Measurements from ENCODE around the gene TMOD1. TPM values are rescaled to one million over a fixed set of nuclear protein-coding genes. Genes with fewer than 3 reads are reported as not detected.
"Not testable (repeated sequence)": the region's sequence is repeated elsewhere in the genome, so short reads cannot be mapped to it uniquely, and the experiment has no call there.

Gene TMOD1
- total and polyA plus RNA-seq, 2 donors (not counting 1 experiment from before 2014, with no cell fraction given) = 0.98 to 4.0 TPM

- H3K36me3 ChIP-seq (ENCODE audit: control insufficient read depth, insufficient read depth, low read length) = no peaks in the 10 kb centered on the region
- H3K79me2 ChIP-seq (ENCODE audit: control insufficient read depth, insufficient read depth, low read length) = no peaks in the 10 kb centered on the region
- no peak overlapping the region for H3K4me3 ChIP-seq (replicated peaks in 1 of 4; ENCODE audit: control extremely low read depth in 1 of 4, insufficient read depth in 1 of 4, low read depth in 3 of 4, low read length in 4 of 4)
- H4K20me1 ChIP-seq (ENCODE audit: control insufficient read depth, extremely low read depth, insufficient read depth, low read length) = no peaks in the 10 kb centered on the region
- H3K27me3 ChIP-seq (ENCODE audit: control insufficient read depth, insufficient read depth, low read length) = no peaks in the 10 kb centered on the region
- H2AFZ ChIP-seq (ENCODE audit: low read length) = no peak overlapping the region
- H3K4me1 ChIP-seq (ENCODE audit: control insufficient read depth, extremely low read depth, insufficient read depth, low read length) = no peaks in the 10 kb centered on the region
- no peak overlapping the region for H3K4me2 ChIP-seq (ENCODE audit: extremely low read depth, insufficient read depth, low read length)
- no peak for DNase-seq (ENCODE audit: low read depth in 2 of 2)
- TF ChIP-seq, protein P1, sequence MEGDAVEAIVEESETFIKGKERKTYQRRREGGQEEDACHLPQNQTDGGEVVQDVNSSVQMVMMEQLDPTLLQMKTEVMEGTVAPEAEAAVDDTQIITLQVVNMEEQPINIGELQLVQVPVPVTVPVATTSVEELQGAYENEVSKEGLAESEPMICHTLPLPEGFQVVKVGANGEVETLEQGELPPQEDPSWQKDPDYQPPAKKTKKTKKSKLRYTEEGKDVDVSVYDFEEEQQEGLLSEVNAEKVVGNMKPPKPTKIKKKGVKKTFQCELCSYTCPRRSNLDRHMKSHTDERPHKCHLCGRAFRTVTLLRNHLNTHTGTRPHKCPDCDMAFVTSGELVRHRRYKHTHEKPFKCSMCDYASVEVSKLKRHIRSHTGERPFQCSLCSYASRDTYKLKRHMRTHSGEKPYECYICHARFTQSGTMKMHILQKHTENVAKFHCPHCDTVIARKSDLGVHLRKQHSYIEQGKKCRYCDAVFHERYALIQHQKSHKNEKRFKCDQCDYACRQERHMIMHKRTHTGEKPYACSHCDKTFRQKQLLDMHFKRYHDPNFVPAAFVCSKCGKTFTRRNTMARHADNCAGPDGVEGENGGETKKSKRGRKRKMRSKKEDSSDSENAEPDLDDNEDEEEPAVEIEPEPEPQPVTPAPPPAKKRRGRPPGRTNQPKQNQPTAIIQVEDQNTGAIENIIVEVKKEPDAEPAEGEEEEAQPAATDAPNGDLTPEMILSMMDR (conservative IDR thresholded peaks at IDR 0.05 in 1 of 2, IDR thresholded peaks at IDR 0.05 in 1 of 2; ENCODE audit: low read depth in 1 of 2, low read length in 2 of 2) = no peak
- TF ChIP-seq EZH2 (IDR thresholded peaks at IDR 0.05; ENCODE audit: low read length, missing control alignments) = no peak
- no peak overlapping the region for H3K9ac ChIP-seq (ENCODE audit: insufficient read depth, low read length)
- H3K9me3 ChIP-seq (ENCODE audit: control insufficient read depth, insufficient read depth, low read depth, low read length) = no peaks in the 10 kb centered on the region
- no peak overlapping the region for H3K27ac ChIP-seq (ENCODE audit: insufficient read depth, low read length)
These were observed 71.5 kb downstream of the TMOD1 start for GRCh38 chr9:97572892-97573365.

GRCh38 chr9:97573482-97574073 lies 72.1 kb downstream of the TMOD1 start:
- H3K36me3 ChIP-seq (ENCODE audit: control insufficient read depth, insufficient read depth, low read length) = no peaks in the 10 kb centered on the region
- H3K9ac ChIP-seq (ENCODE audit: insufficient read depth, low read length) = no peak overlapping the region
- DNase-seq (ENCODE audit: low read depth in 2 of 2) = no peak
- H3K27ac ChIP-seq (ENCODE audit: insufficient read depth, low read length) = no peak overlapping the region
- TF ChIP-seq, protein P1 (conservative IDR thresholded peaks at IDR 0.05 in 1 of 2, IDR thresholded peaks at IDR 0.05 in 1 of 2; ENCODE audit: low read depth in 1 of 2, low read length in 2 of 2) = no peak
- TF ChIP-seq EZH2 (IDR thresholded peaks at IDR 0.05; ENCODE audit: low read length, missing control alignments) = no peak
- no peaks in the 10 kb centered on the region for H3K79me2 ChIP-seq (ENCODE audit: control insufficient read depth, insufficient read depth, low read length)
- no peaks in the 10 kb centered on the region for H3K9me3 ChIP-seq (ENCODE audit: control insufficient read depth, insufficient read depth, low read depth, low read length)
- no peak overlapping the region for H3K4me2 ChIP-seq (ENCODE audit: extremely low read depth, insufficient read depth, low read length)
- no peak overlapping the region for H3K4me3 ChIP-seq (replicated peaks in 1 of 4; ENCODE audit: control extremely low read depth in 1 of 4, insufficient read depth in 1 of 4, low read depth in 3 of 4, low read length in 4 of 4)
- H3K27me3 ChIP-seq (ENCODE audit: control insufficient read depth, insufficient read depth, low read length) = no peaks in the 10 kb centered on the region
- H4K20me1 ChIP-seq (ENCODE audit: control insufficient read depth, extremely low read depth, insufficient read depth, low read length) = no peaks in the 10 kb centered on the region
- H2AFZ ChIP-seq (ENCODE audit: low read length) = no peak overlapping the region
- H3K4me1 ChIP-seq (ENCODE audit: control insufficient read depth, extremely low read depth, insufficient read depth, low read length) = no peaks in the 10 kb centered on the region

- not testable (repeated sequence) for H2AFZ ChIP-seq (ENCODE audit: low read length); H3K36me3 ChIP-seq (ENCODE audit: control insufficient read depth, insufficient read depth, low read length); H4K20me1 ChIP-seq (ENCODE audit: control insufficient read depth, extremely low read depth, insufficient read depth, low read length); H3K4me1 ChIP-seq (ENCODE audit: control insufficient read depth, extremely low read depth, insufficient read depth, low read length); H3K9ac ChIP-seq (ENCODE audit: insufficient read depth, low read length); H3K4me2 ChIP-seq (ENCODE audit: extremely low read depth, insufficient read depth, low read length); DNase-seq (ENCODE audit: low read depth in 2 of 2); H3K27ac ChIP-seq (ENCODE audit: insufficient read depth, low read length); H3K27me3 ChIP-seq (ENCODE audit: control insufficient read depth, insufficient read depth, low read length); H3K4me3 ChIP-seq (replicated peaks in 1 of 4; ENCODE audit: control extremely low read depth in 1 of 4, insufficient read depth in 1 of 4, low read depth in 3 of 4, low read length in 4 of 4); H3K9me3 ChIP-seq (ENCODE audit: control insufficient read depth, insufficient read depth, low read depth, low read length); H3K79me2 ChIP-seq (ENCODE audit: control insufficient read depth, insufficient read depth, low read length)
These were observed 72.7 kb downstream of the TMOD1 start for GRCh38 chr9:97574101-97574571.

GRCh38 chr9:97574921-97575672 lies 73.6 kb downstream of the TMOD1 start:
- DNase-seq (ENCODE audit: low read depth in 2 of 2); H4K20me1 ChIP-seq (ENCODE audit: control insufficient read depth, extremely low read depth, insufficient read depth, low read length); H3K36me3 ChIP-seq (ENCODE audit: control insufficient read depth, insufficient read depth, low read length); H3K4me3 ChIP-seq (replicated peaks in 1 of 4; ENCODE audit: control extremely low read depth in 1 of 4, insufficient read depth in 1 of 4, low read depth in 3 of 4, low read length in 4 of 4); H3K27me3 ChIP-seq (ENCODE audit: control insufficient read depth, insufficient read depth, low read length); H3K9me3 ChIP-seq (ENCODE audit: control insufficient read depth, insufficient read depth, low read depth, low read length); H3K4me1 ChIP-seq (ENCODE audit: control insufficient read depth, extremely low read depth, insufficient read depth, low read length); H3K27ac ChIP-seq (ENCODE audit: insufficient read depth, low read length); H3K79me2 ChIP-seq (ENCODE audit: control insufficient read depth, insufficient read depth, low read length); H2AFZ ChIP-seq (ENCODE audit: low read length); H3K4me2 ChIP-seq (ENCODE audit: extremely low read depth, insufficient read depth, low read length); H3K9ac ChIP-seq (ENCODE audit: insufficient read depth, low read length): not testable (repeated sequence)

Measured in fibroblast of lung (primary cell).